G401 (cell line): ENCODE results near the gene TMEM234. TPM values are rescaled to one million over a fixed set of nuclear protein-coding genes. Genes with fewer than 3 reads are reported as not detected.

Source experiments
- DNase-seq: peaks from one replicate; pipeline ENCODE4 v3.0.0-alpha.2; 2015; ENCODE audit warnings: low spot score
- in situ Hi-C: cut with HindIII; loops from 2 replicates; pipeline ENCODE4 v1.10.0; 2016; ENCODE audit warnings: low sequenced_read_pairs, mixed read lengths
- total RNA-seq: library from RNA; depleted of rRNA; stranded (reverse); fragments of >200 nt; shearing (Covaris generic); gene quantifications from 2 replicates; pipeline ENCODE4 v1.2.3, GENCODE V29; 2014; rRNA removed

The TMEM234 gene
- total RNA-seq, 1 experiment from 2014 or later, result 11.8 TPM

GRCh38 chr1:32184650-32185049 is 37.5 kb downstream of the TMEM234 start:
- in situ Hi-C loops, result no loop called here
- no peak for DNase-seq

- DNase-seq, result no peak
- in situ Hi-C loops, result no loop called here
Measured at GRCh38 chr1:32182060-32182459, 40.1 kb downstream of the TMEM234 start.

- in situ Hi-C loops, result no loop called here
- no peak for DNase-seq
Measured at GRCh38 chr1:32181563-32181962, 40.6 kb downstream of the TMEM234 start.

GRCh38 chr1:32181065-32181464 is 41.1 kb downstream of the TMEM234 start:
- no peak for DNase-seq
- in situ Hi-C loops, result no loop called here

GRCh38 chr1:32180186-32181060 is 41.7 kb downstream of the TMEM234 start:
- in situ Hi-C loops, result no loop called here

GRCh38 chr1:32179443-32180185 is 42.5 kb downstream of the TMEM234 start, which contains the start of gene TXLNA:
Gene TXLNA (plus strand): TSS chr1:32179675. CDS start chr1:32180346, 671 bp downstream.
- in situ Hi-C loops, result no loop called here
- DNase-seq, result peak; percentile 90

More at GRCh38 chr1:32180186-32181060, 41.7 kb downstream of the TMEM234 start:
- peak; percentile 38 for DNase-seq

- in situ Hi-C loops, result no loop called here
- DNase-seq, result no peak
Measured at GRCh38 chr1:32179193-32179442, 43.0 kb downstream of the TMEM234 start.

GRCh38 chr1:32178380-32179192 is 43.6 kb downstream of the TMEM234 start:
- in situ Hi-C loops, result no loop called here
- DNase-seq, result no peak

GRCh38 chr1:32172621-32173245 is 49.4 kb downstream of the TMEM234 start:
- in situ Hi-C loops, result no loop called here
- DNase-seq, result no peak

GRCh38 chr1:32170991-32171390 is 51.2 kb downstream of the TMEM234 start:
- no peak for DNase-seq
- in situ Hi-C loops, result no loop called here

Other genes starting within 250 kb of the TMEM234 start
- gene KHDRBS1, start 208.5 kb downstream of the TMEM234 start, total RNA-seq, result 167 and 200 TPM in 2 replicates
- 10.3 and 19.0 TPM in 2 replicates for gene TMEM39B, start 149.4 kb downstream of the TMEM234 start, total RNA-seq
- gene KPNA6, start 114.3 kb downstream of the TMEM234 start, total RNA-seq, result 30.8 and 36.0 TPM in 2 replicates
- 52.9 and 72.8 TPM in 2 replicates for gene TXLNA, start 42.7 kb downstream of the TMEM234 start, total RNA-seq
- gene CCDC28B, start 21.8 kb downstream of the TMEM234 start, total RNA-seq, result 24.4 and 30.9 TPM in 2 replicates
- gene IQCC, start 16.7 kb downstream of the TMEM234 start, total RNA-seq, result 3.3 and 4.0 TPM in 2 replicates
- gene DCDC2B, start 13.3 kb downstream of the TMEM234 start, total RNA-seq, result not detected in 2 replicates
- gene EIF3I, start 54 bp upstream of the TMEM234 start, total RNA-seq, result 451 and 486 TPM in 2 replicates
- gene FAM167B, start 24.9 kb upstream of the TMEM234 start, total RNA-seq, result not detected in 2 replicates
- gene LCK, start 28.9 kb upstream of the TMEM234 start, total RNA-seq, result not detected in 2 replicates
- gene HDAC1, start 69.7 kb upstream of the TMEM234 start, total RNA-seq, result 191 and 286 TPM in 2 replicates
- gene MARCKSL1, start 113.9 kb upstream of the TMEM234 start, total RNA-seq, result 89.6 and 132 TPM in 2 replicates
- gene FAM229A, start 140.1 kb upstream of the TMEM234 start, total RNA-seq, result 0.20 and 0.31 TPM in 2 replicates
- 0.20 TPM in 1 of 2 replicates, not detected in the other for gene TSSK3, start 140.2 kb upstream of the TMEM234 start, total RNA-seq
- gene BSDC1, start 172.1 kb upstream of the TMEM234 start, total RNA-seq, result 40.7 and 47.3 TPM in 2 replicates
- gene ZBTB8B, start 242.7 kb upstream of the TMEM234 start, total RNA-seq, result 0.25 and 0.58 TPM in 2 replicates